HEK293 (cell line): ENCODE data around the gene TLNRD1.

Experiments
- ZNF48 ChIP-seq: fragments of 450-650 bp; formaldehyde crosslinking; IDR thresholded peaks from 2 replicates; pipeline ENCODE4 v1.5.1; 2016; ENCODE audit warnings: missing biosample characterization, missing genetic modification characterization
- TF ChIP-seq, protein P1 (sequence below): fragments of 450-650 bp; formaldehyde crosslinking; IDR thresholded peaks from 2 replicates; pipeline ENCODE4 v1.5.1; 2016; ENCODE audit warnings: missing biosample characterization, missing genetic modification characterization
- TF ChIP-seq, protein P2 (sequence below): fragments of 450-650 bp; formaldehyde crosslinking; IDR thresholded peaks from 2 replicates; pipeline ENCODE4 v1.5.1; 2016; ENCODE audit warnings: missing biosample characterization, missing genetic modification characterization, borderline replicate concordance

DNA sequence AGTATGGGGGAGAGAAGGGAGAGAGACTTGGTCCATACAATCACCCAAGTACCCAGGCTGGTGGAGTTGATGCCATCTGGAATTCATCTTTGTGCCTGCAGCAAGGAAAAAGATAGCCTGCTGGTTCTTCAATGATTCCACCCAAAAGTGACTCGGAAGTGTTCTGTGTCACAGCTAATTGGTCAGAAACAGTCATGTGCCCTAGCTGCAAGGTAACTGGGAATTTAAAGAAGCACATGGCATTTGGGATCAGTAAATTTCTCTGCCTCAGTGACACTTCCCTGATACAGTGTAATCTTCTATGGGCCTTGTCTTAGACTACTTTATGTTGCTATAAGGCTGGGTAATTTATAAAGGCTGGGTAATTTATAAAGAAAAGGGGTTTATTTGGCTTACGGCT, 17.5 kb downstream of the TLNRD1 start:
- TF ChIP-seq, protein P1, sequence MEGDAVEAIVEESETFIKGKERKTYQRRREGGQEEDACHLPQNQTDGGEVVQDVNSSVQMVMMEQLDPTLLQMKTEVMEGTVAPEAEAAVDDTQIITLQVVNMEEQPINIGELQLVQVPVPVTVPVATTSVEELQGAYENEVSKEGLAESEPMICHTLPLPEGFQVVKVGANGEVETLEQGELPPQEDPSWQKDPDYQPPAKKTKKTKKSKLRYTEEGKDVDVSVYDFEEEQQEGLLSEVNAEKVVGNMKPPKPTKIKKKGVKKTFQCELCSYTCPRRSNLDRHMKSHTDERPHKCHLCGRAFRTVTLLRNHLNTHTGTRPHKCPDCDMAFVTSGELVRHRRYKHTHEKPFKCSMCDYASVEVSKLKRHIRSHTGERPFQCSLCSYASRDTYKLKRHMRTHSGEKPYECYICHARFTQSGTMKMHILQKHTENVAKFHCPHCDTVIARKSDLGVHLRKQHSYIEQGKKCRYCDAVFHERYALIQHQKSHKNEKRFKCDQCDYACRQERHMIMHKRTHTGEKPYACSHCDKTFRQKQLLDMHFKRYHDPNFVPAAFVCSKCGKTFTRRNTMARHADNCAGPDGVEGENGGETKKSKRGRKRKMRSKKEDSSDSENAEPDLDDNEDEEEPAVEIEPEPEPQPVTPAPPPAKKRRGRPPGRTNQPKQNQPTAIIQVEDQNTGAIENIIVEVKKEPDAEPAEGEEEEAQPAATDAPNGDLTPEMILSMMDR = no peak
- TF ChIP-seq, protein P2, sequence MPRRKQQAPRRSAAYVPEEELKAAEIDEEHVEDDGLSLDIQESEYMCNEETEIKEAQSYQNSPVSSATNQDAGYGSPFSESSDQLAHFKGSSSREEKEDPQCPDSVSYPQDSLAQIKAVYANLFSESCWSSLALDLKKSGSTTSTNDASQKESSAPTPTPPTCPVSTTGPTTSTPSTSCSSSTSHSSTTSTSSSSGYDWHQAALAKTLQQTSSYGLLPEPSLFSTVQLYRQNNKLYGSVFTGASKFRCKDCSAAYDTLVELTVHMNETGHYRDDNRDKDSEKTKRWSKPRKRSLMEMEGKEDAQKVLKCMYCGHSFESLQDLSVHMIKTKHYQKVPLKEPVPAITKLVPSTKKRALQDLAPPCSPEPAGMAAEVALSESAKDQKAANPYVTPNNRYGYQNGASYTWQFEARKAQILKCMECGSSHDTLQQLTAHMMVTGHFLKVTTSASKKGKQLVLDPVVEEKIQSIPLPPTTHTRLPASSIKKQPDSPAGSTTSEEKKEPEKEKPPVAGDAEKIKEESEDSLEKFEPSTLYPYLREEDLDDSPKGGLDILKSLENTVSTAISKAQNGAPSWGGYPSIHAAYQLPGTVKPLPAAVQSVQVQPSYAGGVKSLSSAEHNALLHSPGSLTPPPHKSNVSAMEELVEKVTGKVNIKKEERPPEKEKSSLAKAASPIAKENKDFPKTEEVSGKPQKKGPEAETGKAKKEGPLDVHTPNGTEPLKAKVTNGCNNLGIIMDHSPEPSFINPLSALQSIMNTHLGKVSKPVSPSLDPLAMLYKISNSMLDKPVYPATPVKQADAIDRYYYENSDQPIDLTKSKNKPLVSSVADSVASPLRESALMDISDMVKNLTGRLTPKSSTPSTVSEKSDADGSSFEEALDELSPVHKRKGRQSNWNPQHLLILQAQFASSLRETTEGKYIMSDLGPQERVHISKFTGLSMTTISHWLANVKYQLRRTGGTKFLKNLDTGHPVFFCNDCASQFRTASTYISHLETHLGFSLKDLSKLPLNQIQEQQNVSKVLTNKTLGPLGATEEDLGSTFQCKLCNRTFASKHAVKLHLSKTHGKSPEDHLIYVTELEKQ = no peak
- no peak for TF ChIP-seq ZNF48 (tag by site-specific recombination)
